Measurements from ENCODE around the gene WIZ.

Gene WIZ

DNA sequence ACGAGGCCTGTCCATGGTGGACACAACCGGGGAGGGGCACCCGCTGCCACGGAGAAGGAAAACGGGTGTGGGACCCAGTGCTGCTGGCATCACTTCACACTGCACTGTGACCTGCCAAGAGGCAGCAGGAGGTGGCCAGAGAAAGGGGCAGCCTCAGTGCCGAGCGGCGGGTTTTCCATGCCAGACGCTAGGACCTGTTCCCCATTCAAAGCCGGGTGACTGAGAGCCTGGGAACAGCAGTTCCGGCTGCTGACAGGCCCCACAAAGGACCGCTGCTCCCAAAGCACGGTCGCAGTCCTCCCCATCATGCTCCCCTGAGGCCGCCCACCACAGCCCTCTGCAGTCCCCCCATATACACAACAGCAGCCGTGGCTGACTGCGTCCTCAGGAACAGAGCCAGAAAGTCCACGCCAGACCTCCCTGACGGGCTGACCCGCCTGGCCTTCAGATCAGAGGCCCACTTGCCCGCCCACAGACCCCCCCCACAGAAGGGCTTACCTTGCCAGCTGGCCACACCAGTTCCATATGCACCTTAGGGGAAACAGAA lies 75.6 kb downstream of the WIZ start:
- DNase-seq (ENCODE audit: low read depth in 3 of 3), result no peak

DNA sequence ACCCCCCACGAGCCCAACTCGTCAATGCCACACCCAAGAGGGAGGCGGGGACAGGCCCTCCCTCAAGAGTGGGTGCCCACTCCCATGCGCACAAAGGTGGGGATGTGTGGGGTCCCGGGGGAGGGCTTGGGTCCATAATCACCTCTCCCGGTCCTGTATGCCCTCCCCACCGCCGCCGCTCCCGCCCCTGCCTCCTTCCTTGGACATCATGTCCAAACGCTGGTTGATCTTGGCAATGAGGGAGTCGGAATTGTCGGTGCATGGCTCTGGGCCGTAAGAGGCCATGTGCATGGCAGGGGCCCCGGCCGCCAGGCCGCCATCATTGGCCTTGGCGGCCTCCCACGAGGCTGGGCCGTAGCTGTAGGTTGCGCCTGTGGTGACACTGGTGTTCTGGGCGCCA lies 76.1 kb downstream of the WIZ start:
- no peak for DNase-seq (ENCODE audit: low read depth in 3 of 3)

DNA sequence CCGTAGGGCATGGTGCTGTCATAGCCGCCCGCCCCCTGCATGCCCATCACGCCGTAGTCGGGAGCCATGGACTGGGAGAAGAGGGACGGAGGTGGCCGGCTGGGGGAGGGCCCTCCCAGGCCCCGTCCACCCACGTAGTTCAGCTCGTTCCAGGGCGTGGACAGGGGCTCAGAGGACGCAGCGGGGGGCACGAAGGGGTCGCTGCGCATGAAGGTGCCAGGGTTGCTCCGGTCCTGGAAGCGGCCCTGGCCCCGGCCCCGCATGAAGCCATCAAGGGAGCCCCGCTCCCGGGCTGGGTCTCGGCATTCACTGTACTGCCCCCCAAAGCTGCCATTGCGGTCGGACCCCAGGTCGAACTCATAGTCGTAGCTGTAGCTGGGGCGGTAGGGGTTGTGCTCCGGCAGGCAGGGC lies 76.9 kb downstream of the WIZ start:
- no peak for DNase-seq (ENCODE audit: low read depth in 3 of 3)

DNA sequence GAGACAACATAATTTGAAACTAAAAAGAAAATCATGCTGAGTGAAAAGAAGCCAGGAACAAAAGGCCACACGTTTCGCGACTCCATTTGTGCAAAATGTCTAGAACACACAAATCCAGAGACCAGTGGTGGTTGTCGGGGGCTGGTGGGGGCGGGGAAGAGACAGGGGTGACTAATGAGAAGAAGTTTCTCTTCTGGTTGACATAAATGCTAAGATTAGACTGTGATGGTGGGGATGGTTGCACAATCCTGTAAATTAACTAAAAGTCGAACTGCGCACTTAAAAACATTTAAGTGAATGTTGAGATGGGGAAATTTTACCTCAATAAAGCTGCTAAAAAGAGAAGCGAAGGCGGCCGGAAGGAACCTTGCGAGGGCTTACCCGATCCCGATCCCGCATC lies 77.3 kb downstream of the WIZ start:
- DNase-seq (ENCODE audit: low read depth in 3 of 3), result no peak

DNA sequence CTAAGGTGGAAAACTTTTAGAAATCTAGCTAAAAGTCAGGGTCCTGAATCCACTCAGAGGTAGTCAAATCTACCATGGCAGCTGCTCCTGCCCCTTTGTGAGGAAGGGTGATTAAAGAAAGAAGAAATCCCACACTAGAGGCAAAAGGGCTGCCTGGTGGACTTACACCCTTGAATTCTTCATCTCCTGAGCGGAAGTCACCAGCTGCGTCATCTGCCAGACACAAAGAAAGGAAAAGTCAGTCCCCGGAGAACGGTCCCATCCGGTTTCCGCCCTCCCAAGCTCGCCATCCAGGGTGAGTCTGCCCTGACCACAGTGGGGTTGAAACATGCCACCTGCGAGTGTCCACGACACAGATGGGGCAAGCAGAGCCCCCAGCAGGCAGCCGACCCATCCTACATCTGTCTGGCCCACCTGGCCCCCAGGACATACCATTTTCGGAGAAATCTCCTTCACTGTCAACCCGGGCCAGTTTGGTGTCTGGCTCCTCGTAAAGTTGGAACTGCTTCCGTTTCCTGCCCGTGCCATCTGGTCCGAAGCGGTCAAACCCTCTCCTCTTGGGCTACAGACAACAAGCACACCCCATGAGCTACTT lies 77.9 kb downstream of the WIZ start:
- no peak for DNase-seq (ENCODE audit: low read depth in 3 of 3)

DNA sequence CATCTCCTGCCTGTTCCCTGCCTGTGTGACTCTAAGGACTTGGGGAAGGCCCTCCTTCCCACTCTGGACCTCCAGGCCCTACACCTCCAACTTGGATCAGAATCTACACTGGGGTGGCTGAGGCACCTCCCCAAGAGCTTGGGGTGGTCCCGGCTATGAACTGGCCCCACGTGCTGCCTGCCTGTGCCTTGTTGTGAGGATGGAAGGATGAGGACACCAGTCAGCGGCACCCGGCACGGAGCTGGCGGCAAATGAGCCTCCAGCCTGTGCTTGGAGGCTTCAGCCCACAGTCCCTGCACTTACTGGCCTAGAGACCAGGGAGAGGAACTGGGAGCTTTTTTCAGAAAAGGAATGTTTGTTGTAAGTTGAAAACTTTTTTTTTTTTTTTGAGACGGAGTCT lies 78.6 kb downstream of the WIZ start:
- no peak for DNase-seq (ENCODE audit: low read depth in 3 of 3)
